CD8-positive, alpha-beta memory T cell (primary cell): ENCODE measurements around the gene TLCD3B. TPM values are rescaled to one million over a fixed set of nuclear protein-coding genes. Genes with fewer than 3 reads are reported as not detected.

ENCODE experiments used
- CTCF ChIA-PET: fragments of 350-600 bp; sonication (Branson Sonifier 250); formaldehyde crosslinking; loops from one replicate; lab custom pipeline; 2021; ENCODE audit warnings: antibody characterized with exemption; lab: Charles Lee
- POLR2A ChIA-PET: fragments of 350-600 bp; sonication (Branson Sonifier 250); formaldehyde crosslinking; loops from one replicate; lab custom pipeline; 2021; ENCODE audit warnings: antibody characterized with exemption; lab: Charles Lee
- DNase-seq, 5 donors: peaks; one replicate each; pipeline versions ENCODE4 v3.0.0 to v3.0.0-alpha.2; 2020 to 2022; ENCODE audit warnings: mixed read lengths in 1 of 5
- H3K27ac ChIP-seq: one replicate; pipeline ENCODE4 v1.7.0; 2013; ENCODE audit warnings: low read depth, mild to moderate bottlenecking, low read length, moderate library complexity
- H3K27me3 ChIP-seq: 2 replicates; pipeline ENCODE4 v1.7.0; 2013; ENCODE audit warnings: low read length, mild to moderate bottlenecking; ENCODE audit not compliant: insufficient read depth, poor library complexity, severe bottlenecking
- H3K36me3 ChIP-seq: 2 replicates; pipeline ENCODE4 v1.7.0; 2013; ENCODE audit warnings: mild to moderate bottlenecking, low read length, moderate library complexity; ENCODE audit not compliant: insufficient read depth
- H3K4me1 ChIP-seq: 2 replicates; pipeline ENCODE4 v1.7.0; 2013; ENCODE audit warnings: mild to moderate bottlenecking, low read length, moderate library complexity; ENCODE audit not compliant: insufficient read depth
- H3K4me3 ChIP-seq: 2 replicates; pipeline ENCODE4 v1.7.0; 2013; ENCODE audit warnings: mild to moderate bottlenecking, low read length
- H3K9me3 ChIP-seq: 2 replicates; pipeline ENCODE4 v1.7.0; 2013; ENCODE audit warnings: mild to moderate bottlenecking, low read length
- H3K27ac Mint-ChIP-seq, 8 donors: one replicate each; pipeline ENCODE4 v1.8.0; 2020 to 2021; ENCODE audit warnings: mixed read lengths in 8 of 8, mild to moderate bottlenecking in 6 of 8, inconsistent platforms in 3 of 8, moderate library complexity in 3 of 8
- H3K27me3 Mint-ChIP-seq, 2 donors: one replicate each; pipeline ENCODE4 v1.8.0; 2020 to 2021; ENCODE audit warnings: mixed read lengths in 2 of 2, mild to moderate bottlenecking in 1 of 2, moderate library complexity in 1 of 2
- H3K36me3 Mint-ChIP-seq, 3 donors: one replicate each; pipeline ENCODE4 v1.8.0; 2020 to 2021; ENCODE audit warnings: mixed read lengths in 3 of 3, inconsistent platforms in 1 of 3, mild to moderate bottlenecking in 1 of 3
- H3K4me1 Mint-ChIP-seq, 3 donors: one replicate each; pipeline ENCODE4 v1.8.0; 2020 to 2021; ENCODE audit warnings: mixed read lengths in 3 of 3, inconsistent platforms in 1 of 3, mild to moderate bottlenecking in 1 of 3
- H3K4me3 Mint-ChIP-seq, 7 donors: one replicate each; pipeline ENCODE4 v1.8.0; 2020 to 2021; ENCODE audit warnings: mixed read lengths in 7 of 7, mild to moderate bottlenecking in 6 of 7, moderate library complexity in 4 of 7, inconsistent platforms in 2 of 7
- H3K9me3 Mint-ChIP-seq, 5 donors: one replicate each; pipeline ENCODE4 v1.8.0; 2020 to 2022; ENCODE audit warnings: mixed read lengths in 5 of 5, mild to moderate bottlenecking in 3 of 5, moderate library complexity in 2 of 5, inconsistent platforms in 1 of 5
- polyA plus RNA-seq: library from polyadenylated mRNA; unstranded; fragments of 300-500 nt; fragmentation: Illumina TruSeq; gene quantifications from one replicate; pipeline ENCODE4 v1.2.3, GENCODE V29; 2021
- total RNA-seq, 2 experiments: library from RNA; stranded (reverse); gene quantifications; one replicate each; pipeline ENCODE4 v1.2.3, GENCODE V29; 2021

TLCD3B gene
- total and polyA plus RNA-seq, 3 experiments from 2014 or later = 0.55 to 0.84 TPM; not detected in 1

GRCh38 chr16:29993903-29994599, 37.0 kb downstream of the TLCD3B start:
- peak overlapping the region; percentile 53 to 99 (median 70) for H3K4me3 Mint-ChIP-seq
- H3K36me3 Mint-ChIP-seq = peaks cover 4 to 74% (median 9%) of the 10 kb centered on the region in 3 donors
- Histone ChIP-seq H3K36me3 (peaks cover 6% of the 10 kb centered on the region), H3K27ac (no peak overlapping the region), H3K4me3 (no peak overlapping the region), H3K27me3 (no peaks in the 10 kb centered on the region), H3K9me3 (no peaks in the 10 kb centered on the region), H3K4me1 (peaks cover 19% of the 10 kb centered on the region)
- H3K27me3 Mint-ChIP-seq = no peaks in the 10 kb centered on the region
- no peaks in the 10 kb centered on the region for H3K9me3 Mint-ChIP-seq
- no peak for DNase-seq
- peaks cover 26 to 46% (median 37%) of the 10 kb centered on the region in 3 donors for H3K4me1 Mint-ChIP-seq
- CTCF ChIA-PET = interaction anchor here (0.8 kb wide), 1 partner anchor 38 kb away, joined by 3 read pairs; no protein-coding TSS in a partner anchor
- POLR2A ChIA-PET = interaction anchor here (1.0 to 3.8 kb wide), 5 partner anchors 13 to 178 kb away, joined by 3 to 14 read pairs (median 4); partner anchors contain the start of genes PAGR1, TAOK2 and TMEM219
- H3K27ac Mint-ChIP-seq = peak overlapping the region; percentile 14 to 99 (median 88)

GRCh38 chr16:29993191-29993902, 37.7 kb downstream of the TLCD3B start:
- Histone ChIP-seq H3K27ac (no peak overlapping the region), H3K4me1 (peaks cover 19% of the 10 kb centered on the region), H3K9me3 (no peaks in the 10 kb centered on the region), H3K36me3 (peaks cover 6% of the 10 kb centered on the region), H3K4me3 (no peak overlapping the region), H3K27me3 (no peaks in the 10 kb centered on the region)
- Mint-ChIP-seq H3K4me3 (peak overlapping the region in 4 of 7 donors; percentile 62 to 99 (median 96)), H3K9me3 (no peaks in the 10 kb centered on the region), H3K4me1 (peaks cover 25 to 42% (median 32%) of the 10 kb centered on the region in 3 donors), H3K27ac (peak overlapping the region in 2 of 8 donors; percentile 90 to 99), H3K36me3 (peaks cover 6 to 76% (median 10%) of the 10 kb centered on the region in 3 donors), H3K27me3 (no peaks in the 10 kb centered on the region)
- no peak for DNase-seq
- ChIA-PET POLR2A (interaction anchor here (1.0 to 1.2 kb wide), 3 partner anchors 13 to 68 kb away, joined by 3 read pairs; partner anchors contain the start of gene TAOK2), CTCF (interaction anchor here (0.8 to 0.9 kb wide), 2 partner anchors 20 to 39 kb away, joined by 3 read pairs; partner anchors contain the start of gene TAOK2)

GRCh38 chr16:29992344-29992967, 38.6 kb downstream of the TLCD3B start:
- Mint-ChIP-seq H3K9me3 (no peaks in the 10 kb centered on the region), H3K4me3 (peak overlapping the region in 3 of 7 donors; percentile 41 to 67 (median 57)), H3K4me1 (peaks cover 23 to 34% (median 25%) of the 10 kb centered on the region in 3 donors), H3K27me3 (no peaks in the 10 kb centered on the region), H3K27ac (peak overlapping the region in 2 of 8 donors; percentile 49 to 67), H3K36me3 (peaks cover 6 to 77% (median 10%) of the 10 kb centered on the region in 3 donors)
- Histone ChIP-seq H3K36me3 (peaks cover 6% of the 10 kb centered on the region), H3K27me3 (no peaks in the 10 kb centered on the region), H3K9me3 (no peaks in the 10 kb centered on the region), H3K4me1 (peaks cover 19% of the 10 kb centered on the region), H3K4me3 (no peak overlapping the region), H3K27ac (no peak overlapping the region)
- DNase-seq = no peak
- CTCF ChIA-PET = interaction anchor here (0.9 kb wide), 1 partner anchor 19 kb away, joined by 3 read pairs; the partner anchor contains the start of gene TAOK2
- POLR2A ChIA-PET = interaction anchor here (1.1 kb wide), 1 partner anchor 19 kb away, joined by 3 read pairs; the partner anchor contains the start of gene TAOK2

- POLR2A ChIA-PET = no interaction called here
Observed at GRCh38 chr16:29991571-29991904, 39.5 kb downstream of the TLCD3B start.

GRCh38 chr16:29990883-29991570, 40.0 kb downstream of the TLCD3B start:
- H3K4me3 Mint-ChIP-seq = no peak overlapping the region
- CTCF ChIA-PET = no interaction called here
- peaks cover 6 to 74% (median 14%) of the 10 kb centered on the region in 3 donors for H3K36me3 Mint-ChIP-seq
- H3K36me3 ChIP-seq = peaks cover 7% of the 10 kb centered on the region
- peaks cover 11% of the 10 kb centered on the region for H3K4me1 ChIP-seq
- H3K27me3 ChIP-seq = no peaks in the 10 kb centered on the region
- no peaks in the 10 kb centered on the region for H3K27me3 Mint-ChIP-seq
- peak overlapping the region in 1 of 8 donors; percentile 33 for H3K27ac Mint-ChIP-seq
- no peak overlapping the region for H3K27ac ChIP-seq
- DNase-seq = no peak
- H3K9me3 ChIP-seq = no peaks in the 10 kb centered on the region
- no peaks in the 10 kb centered on the region for H3K9me3 Mint-ChIP-seq
- H3K4me3 ChIP-seq = no peak overlapping the region
- H3K4me1 Mint-ChIP-seq = peaks cover 12 to 22% (median 13%) of the 10 kb centered on the region in 3 donors
- POLR2A ChIA-PET = no interaction called here

More at GRCh38 chr16:29991571-29991904, 39.5 kb downstream of the TLCD3B start:
- Mint-ChIP-seq H3K27ac (no peak overlapping the region), H3K36me3 (peaks cover 6 to 74% (median 13%) of the 10 kb centered on the region in 3 donors), H3K27me3 (no peaks in the 10 kb centered on the region), H3K4me3 (no peak overlapping the region), H3K9me3 (no peaks in the 10 kb centered on the region), H3K4me1 (peaks cover 17 to 27% (median 18%) of the 10 kb centered on the region in 3 donors)
- Histone ChIP-seq H3K4me1 (peaks cover 12% of the 10 kb centered on the region), H3K9me3 (no peaks in the 10 kb centered on the region), H3K27ac (no peak overlapping the region), H3K27me3 (no peaks in the 10 kb centered on the region), H3K36me3 (peaks cover 6% of the 10 kb centered on the region), H3K4me3 (no peak overlapping the region)
- CTCF ChIA-PET = no interaction called here
- no peak for DNase-seq

GRCh38 chr16:29990034-29990433, 41.0 kb downstream of the TLCD3B start:
- H3K4me3 ChIP-seq = no peak overlapping the region
- Mint-ChIP-seq H3K27ac (peak overlapping the region in 1 of 8 donors; percentile 33), H3K27me3 (no peaks in the 10 kb centered on the region), H3K36me3 (peaks cover 6 to 74% (median 14%) of the 10 kb centered on the region in 3 donors), H3K4me1 (peaks cover 9 to 12% (median 11%) of the 10 kb centered on the region in 3 donors), H3K4me3 (no peak overlapping the region), H3K9me3 (no peaks in the 10 kb centered on the region)
- H3K27ac ChIP-seq = no peak overlapping the region
- POLR2A ChIA-PET = no interaction called here
- no peaks in the 10 kb centered on the region for H3K9me3 ChIP-seq
- DNase-seq = no peak
- peaks cover 17% of the 10 kb centered on the region for H3K36me3 ChIP-seq
- CTCF ChIA-PET = no interaction called here
- peaks cover 10% of the 10 kb centered on the region for H3K4me1 ChIP-seq
- no peaks in the 10 kb centered on the region for H3K27me3 ChIP-seq

- no peak overlapping the region for H3K27ac ChIP-seq
- H3K27me3 ChIP-seq = no peaks in the 10 kb centered on the region
- H3K4me1 ChIP-seq = peaks cover 2% of the 10 kb centered on the region
- peaks cover 23% of the 10 kb centered on the region for H3K36me3 ChIP-seq
- DNase-seq = peak in 1 of 5 donors; percentile 8
- no peaks in the 10 kb centered on the region for H3K27me3 Mint-ChIP-seq
- peak overlapping the region in 3 of 8 donors; percentile 24 to 94 (median 75) for H3K27ac Mint-ChIP-seq
- no peaks in the 10 kb centered on the region for H3K9me3 Mint-ChIP-seq
- H3K4me1 Mint-ChIP-seq = peaks cover 2 to 5% (median 4%) of the 10 kb centered on the region in 3 donors
- H3K4me3 Mint-ChIP-seq = no peak overlapping the region
- no peaks in the 10 kb centered on the region for H3K9me3 ChIP-seq
- H3K4me3 ChIP-seq = no peak overlapping the region
- ChIA-PET POLR2A (no interaction called here), CTCF (interaction anchor here (1.2 kb wide), 1 partner anchor 16 kb away, joined by 3 read pairs; no protein-coding TSS in a partner anchor)
- peaks cover 6 to 79% (median 15%) of the 10 kb centered on the region in 3 donors for H3K36me3 Mint-ChIP-seq
Observed at GRCh38 chr16:29989111-29989858, 41.8 kb downstream of the TLCD3B start.
